Measurements from ENCODE around the gene EFCAB11.

- TF ChIP-seq, protein P1, sequence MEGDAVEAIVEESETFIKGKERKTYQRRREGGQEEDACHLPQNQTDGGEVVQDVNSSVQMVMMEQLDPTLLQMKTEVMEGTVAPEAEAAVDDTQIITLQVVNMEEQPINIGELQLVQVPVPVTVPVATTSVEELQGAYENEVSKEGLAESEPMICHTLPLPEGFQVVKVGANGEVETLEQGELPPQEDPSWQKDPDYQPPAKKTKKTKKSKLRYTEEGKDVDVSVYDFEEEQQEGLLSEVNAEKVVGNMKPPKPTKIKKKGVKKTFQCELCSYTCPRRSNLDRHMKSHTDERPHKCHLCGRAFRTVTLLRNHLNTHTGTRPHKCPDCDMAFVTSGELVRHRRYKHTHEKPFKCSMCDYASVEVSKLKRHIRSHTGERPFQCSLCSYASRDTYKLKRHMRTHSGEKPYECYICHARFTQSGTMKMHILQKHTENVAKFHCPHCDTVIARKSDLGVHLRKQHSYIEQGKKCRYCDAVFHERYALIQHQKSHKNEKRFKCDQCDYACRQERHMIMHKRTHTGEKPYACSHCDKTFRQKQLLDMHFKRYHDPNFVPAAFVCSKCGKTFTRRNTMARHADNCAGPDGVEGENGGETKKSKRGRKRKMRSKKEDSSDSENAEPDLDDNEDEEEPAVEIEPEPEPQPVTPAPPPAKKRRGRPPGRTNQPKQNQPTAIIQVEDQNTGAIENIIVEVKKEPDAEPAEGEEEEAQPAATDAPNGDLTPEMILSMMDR (IDR thresholded peaks at IDR 0.05), result no peak
- no peak for TF ChIP-seq POLR2A (IDR thresholded peaks at IDR 0.05)
- TF ChIP-seq POLR2AphosphoS5 (IDR thresholded peaks at IDR 0.05), result no peak
These were observed 98.4 kb downstream of the EFCAB11 start for GRCh38 chr14:89855961-89856656.

All from breast epithelium (tissue), 3 donors.